Activated T-cell treated with anti-CD3 and anti-CD28 coated beads for 4 hours (primary cell): ENCODE data around the gene SHC2.
"Not testable (repeated sequence)": the region's sequence is repeated elsewhere in the genome, so short reads cannot be mapped to it uniquely, and the experiment has no call there.

Experiments
- DNase-seq: peaks from one replicate; pipeline ENCODE4 v3.0.0-alpha.2; 2020

Gene SHC2

DNA sequence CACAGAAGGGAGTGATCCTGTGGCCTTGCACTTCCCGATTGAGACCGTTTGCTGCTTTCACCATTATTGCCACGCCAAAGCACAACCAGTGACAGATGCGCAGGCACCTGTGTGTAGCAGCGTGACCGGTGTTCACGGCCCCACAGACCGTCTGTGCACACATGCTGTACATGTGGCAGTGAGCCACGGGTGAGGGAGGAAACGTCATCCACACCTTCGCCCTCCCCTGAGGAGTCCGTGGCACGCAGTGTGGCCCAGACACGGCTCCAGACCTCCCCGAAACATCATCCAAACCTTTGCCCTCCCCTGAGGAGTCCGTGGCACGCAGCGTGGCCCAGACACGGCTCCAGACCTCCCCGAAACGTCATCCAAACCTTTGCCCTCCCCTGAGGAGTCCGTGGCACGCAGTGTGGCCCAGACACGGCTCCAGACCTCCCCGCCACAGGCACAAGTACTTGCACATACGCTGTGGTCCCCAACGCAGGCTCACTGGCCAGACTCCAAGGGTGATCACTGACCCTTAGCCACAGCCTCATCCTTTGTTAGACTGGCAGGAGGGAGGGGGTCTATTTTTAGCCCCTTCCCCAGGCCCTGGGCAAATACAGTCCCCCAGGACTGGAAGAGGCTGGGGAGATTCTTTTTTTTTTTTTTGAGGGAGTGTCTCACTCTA lies 7.9 kb upstream of the SHC2 start:
- no peak for DNase-seq

DNA sequence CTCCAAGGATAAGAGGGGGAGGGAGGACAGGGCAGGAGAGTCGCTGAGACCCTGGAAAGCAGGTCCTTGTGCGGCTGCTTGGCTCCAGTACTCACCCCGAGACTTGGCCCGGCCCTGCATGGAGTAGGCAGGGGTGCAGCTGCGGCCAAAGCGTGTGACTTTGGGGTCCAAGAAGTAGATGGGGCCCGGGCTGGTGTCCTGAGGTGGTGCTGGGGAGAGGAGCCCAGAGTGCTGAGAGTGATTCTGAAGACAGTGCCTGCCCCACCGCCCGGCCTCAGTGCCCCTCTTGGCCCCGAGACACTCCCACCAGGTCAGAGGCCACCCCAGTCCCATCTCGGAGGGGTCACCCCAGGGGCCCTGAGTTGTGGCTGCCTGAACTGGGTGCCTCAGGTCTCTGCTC lies 6.7 kb upstream of the SHC2 start:
- no peak for DNase-seq

DNA sequence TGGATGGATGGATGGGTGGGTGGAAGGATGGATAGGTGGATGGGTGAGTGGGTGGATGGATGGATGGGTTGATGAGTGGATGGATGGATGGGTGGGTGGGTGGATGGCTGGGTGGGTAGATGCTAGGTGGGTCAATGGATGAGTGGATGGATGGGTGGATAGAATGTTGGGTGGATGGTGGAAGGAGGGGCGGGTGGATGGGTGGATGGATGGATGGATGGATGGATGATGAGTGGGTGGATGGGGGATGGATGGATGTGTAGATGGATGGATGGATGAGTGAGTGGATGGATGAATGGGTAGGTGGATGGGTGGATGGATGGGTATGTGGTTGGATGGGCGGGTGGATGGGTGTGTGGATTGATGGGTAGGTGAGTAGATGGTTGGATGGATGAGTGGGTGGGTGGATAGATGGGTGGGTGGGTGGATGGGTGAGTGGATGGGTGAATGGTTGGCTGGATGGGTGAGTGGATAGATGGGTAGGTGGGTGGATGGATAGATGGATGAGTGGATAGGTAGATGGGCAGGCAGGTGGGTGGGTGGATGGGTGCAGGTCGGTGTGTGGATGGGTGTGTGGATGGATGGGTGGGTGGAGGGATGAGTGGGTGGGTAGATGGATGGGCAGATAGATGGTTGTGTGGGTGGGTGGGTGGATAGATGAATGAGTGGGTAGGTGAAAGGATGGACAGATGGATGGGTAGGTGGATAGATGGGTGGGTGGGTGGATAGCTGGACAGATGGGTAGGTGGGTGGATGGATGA lies 4.4 kb upstream of the SHC2 start:
- DNase-seq, result no peak

DNA sequence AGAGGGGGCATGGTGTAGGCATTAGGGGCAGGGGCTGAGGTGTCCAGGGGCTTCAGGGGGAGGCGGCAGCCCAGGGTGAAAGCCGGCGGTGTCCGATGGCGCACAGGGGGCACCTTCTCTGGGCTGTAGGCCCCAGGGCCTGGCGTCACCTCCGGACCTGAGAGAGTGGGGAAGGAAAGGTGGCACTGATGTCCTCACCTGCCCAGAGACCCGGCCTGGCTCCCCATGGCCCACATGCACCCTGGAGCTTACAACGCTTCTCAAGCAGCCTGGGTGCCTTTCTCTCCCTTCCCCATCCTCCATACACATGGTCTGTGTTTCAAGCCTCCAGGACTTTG lies 3.3 kb upstream of the SHC2 start:
- DNase-seq, result no peak

DNA sequence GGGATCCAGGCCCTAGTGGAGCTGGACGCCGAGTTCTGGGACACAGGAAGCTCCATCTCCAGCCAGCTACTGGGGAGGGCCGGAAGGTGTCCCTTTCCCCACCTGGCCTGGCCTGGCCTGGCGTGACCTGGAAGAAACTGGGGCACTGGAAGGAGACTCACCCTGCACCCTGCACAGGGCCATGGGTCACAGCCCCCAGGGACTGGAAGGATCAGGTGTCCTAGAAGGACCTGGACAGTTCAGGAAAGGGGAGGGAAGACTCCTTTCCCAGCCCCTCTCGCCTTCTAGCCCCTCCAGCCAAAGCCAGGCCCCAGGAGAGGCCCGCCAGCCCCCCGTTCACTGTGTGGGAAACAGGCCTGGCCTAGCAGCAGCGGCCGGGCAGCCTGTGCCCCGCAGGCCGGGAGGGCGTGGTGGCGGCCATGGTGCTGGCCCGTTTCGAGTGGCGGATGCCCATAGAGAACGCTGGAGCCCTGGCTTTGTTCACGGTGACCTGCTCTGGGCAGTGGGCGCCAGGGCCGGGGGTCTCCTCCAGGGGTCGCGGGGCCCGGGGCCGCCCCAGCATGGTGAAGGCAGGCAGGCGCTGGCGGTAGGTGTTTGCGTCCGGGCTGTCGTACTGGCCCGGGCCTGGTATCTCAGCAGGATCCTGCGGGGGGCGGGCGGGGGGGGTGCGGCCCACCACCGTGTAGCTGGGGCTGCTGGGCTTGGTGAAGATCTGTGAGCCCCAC lies 2.8 kb upstream of the SHC2 start:
- DNase-seq, result no peak

DNA sequence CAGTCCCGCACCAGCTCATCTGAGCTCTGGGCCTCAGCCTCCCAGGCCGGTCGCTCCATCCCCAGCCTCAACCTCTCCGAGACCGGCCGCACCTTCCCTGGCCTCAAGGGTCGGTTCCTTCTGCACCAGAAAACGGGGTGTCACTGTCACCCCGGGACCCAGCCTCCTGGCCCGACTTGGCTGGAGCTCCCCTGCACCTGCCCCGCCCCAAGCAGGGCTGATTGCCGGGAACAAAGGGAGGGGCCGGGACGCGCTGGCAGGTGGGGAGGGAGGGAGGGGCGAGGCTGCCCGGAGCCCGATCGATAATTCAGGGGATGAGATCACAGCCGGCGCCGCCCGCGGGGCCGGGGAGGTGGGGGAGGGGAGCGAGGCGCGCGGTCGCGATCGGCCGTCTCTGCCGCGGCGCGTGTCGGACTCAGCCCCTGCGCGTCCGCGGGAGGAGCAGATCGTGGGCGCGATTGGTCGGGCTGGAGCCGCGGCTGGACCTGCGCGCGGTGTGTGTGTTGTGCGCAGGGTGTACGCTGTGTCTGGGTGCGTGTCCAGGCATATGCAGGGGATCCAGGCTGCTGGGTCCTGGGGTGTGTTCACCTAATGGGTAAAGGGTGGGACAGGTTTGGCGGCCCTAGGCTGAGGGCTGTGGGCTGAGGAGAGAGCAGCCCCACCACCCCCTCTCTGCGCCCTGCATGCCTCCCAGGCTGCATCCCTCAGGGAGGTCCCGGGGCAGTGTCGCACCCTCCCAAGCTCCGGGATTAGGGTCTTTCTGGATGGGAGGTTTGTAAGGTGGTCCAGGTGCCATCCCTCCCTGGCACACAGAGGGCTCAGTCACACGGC lies 1.1 kb upstream of the SHC2 start:
- no peak for DNase-seq

DNA sequence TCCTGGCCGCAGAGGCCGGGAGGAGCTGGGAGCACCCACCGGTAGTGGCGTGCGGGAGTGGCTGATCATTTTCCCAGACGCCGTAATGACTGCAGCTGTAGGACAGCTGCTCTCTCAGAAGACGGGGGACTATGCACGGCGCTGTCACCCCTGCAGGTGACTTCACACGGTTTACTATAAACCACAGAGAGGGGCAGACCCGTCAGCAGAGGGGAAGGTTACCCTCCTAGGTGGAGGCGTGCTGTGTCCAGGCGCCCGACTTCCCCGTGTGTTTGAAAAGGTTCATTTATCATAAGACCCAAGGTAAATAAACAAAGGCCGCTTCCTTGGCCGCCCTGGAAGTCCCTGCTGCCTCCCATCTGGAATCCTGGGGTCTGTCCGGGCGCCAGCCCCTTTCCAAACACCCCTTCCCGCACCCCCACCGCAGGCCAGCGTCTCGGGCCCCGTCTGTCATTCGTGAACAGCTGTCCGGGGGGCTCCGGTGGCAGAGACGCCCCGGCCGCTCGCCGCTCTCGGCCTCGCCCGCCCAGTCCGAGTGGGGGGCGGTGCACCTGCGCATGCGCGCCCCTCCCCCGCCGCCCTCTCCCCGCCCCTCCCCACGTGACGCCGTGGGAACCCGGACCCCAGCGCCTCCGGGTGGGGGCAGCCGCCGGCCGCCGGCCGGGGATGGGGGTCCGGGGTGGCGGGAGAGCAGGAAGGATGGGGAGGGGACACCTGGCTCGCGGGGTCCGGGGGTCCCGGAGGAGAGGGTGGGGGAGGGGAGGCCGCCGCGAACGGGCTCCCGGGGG lies 915 bp downstream of the SHC2 start:
- DNase-seq, result peak; percentile 11

DNA sequence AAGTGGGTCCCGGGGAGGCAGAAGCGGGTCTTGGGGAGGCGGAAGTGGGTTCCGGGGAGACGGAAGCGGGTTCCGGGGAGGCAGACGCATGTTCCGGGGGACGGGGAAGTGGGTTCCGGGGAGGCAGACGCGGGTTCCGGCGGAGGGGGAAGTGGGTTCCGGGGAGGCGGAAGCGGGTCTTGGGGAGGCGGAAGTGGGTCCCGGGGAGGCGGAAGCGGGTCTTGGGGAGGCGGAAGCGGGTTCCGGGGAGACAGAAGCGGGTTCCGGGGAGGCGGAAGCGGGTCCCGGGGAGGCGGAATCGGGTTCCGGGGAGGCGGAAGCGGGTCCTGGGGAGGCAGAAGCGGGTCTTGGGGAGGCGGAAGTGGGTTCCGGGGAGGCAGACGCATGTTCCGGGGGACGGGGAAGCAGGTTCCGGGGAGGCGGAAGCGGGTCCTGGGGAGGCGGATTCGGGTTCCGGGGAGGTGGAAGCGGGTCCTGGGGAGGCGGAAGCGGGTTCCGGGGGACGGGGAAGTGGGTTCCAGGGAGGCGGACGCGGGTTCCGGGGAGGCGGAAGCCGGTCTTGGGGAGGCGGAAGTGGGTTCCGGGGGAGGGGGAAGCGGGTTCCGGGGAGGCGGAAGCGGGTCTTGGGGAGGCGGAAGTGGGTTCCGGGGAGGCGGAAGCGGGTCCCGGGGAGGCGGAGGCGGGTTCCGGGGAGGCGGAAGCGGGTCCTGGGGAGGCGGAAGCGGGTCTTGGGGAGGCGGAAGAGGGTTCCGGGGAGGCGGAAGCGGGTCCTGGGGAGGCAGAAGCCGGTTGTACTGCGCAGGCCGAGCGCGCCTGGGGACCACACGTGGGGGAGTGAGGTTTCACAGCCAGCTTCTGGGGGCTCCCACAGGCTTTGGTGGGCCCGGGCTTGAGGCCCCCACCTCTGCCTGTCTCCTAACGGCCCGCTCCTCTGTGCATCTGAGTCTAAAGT lies 2.5 kb downstream of the SHC2 start:
- no peak for DNase-seq

DNA sequence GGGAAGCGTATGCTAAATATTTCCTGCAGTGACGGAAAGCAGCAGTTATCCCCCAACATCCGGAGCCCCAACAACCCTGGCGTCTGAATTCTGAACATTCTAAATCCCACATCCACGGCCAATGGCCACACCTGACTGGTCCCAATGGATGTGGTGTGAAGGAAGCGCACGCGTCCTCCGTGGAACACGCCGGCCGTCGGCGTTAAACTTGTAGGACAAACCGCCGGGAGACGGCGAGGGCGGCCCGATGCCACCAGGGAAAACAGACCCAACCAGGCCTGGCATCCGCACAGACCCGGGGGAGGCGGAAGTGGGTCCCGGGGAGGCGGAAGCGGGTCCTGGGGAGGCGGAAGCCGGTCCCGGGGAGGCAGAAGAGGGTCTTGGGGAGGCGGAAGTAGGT lies 3.2 kb downstream of the SHC2 start:
- DNase-seq, result no peak

DNA sequence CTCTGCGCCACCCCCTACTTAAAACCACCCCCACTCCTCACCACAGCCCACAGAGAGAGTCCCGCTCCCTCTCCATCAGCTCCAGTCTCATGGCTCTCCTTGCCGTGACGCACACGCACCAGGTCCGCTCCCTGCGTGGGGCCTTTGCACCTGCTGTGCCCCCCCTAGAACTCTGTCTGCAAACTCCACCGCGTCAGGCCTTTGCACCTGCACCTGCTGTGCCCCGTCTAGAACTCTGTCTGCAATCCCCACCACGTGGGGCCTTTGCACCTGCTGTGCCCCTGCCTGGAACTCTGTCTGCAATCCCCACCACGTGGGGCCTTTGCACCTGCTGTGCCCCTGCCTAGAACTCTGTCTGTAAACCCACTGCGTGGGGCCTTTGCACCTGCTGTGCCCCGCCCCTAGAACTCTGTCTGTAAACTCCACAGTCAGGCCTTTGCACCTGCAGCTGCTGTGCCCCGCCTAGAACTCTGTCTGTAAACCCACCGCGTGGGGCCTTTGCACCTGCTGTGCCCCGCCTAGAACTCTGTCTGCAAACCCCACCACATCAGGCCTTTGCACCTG lies 4.2 kb downstream of the SHC2 start:
- no peak for DNase-seq

DNA sequence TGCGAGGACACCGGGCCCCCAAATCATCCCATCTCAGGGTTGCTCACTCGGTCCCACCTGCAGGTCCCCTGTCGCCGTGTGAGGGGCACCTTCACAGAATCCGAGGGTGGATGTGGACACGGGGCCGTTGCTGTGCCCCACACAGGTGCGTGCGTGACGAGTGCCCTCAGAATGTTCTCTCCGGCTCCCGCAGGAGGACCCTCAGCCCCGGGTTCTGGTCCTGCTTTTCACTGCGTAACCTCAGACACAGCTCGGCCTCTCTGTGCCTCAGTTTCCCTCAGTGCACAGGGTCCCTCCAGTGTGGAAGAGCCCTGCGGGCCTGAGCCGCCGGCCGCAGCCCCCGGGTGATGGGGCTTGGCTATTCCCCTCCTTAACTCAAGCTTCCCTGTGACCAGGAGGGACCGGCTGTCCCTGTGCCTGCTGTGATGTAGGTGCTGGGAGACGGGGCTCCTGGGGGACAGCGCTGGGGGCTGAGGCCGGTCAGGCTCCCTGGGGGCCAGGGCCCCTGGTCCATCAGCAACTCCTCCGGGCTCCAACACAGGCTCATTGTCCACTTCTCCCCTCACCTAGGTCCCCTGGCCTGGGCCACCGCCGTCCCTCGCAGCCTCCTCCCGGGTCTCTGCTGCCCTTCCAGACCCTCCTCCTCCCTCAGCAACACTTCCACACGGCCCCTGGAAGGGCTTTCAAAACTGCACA lies 4.8 kb downstream of the SHC2 start:
- no peak for DNase-seq

DNA sequence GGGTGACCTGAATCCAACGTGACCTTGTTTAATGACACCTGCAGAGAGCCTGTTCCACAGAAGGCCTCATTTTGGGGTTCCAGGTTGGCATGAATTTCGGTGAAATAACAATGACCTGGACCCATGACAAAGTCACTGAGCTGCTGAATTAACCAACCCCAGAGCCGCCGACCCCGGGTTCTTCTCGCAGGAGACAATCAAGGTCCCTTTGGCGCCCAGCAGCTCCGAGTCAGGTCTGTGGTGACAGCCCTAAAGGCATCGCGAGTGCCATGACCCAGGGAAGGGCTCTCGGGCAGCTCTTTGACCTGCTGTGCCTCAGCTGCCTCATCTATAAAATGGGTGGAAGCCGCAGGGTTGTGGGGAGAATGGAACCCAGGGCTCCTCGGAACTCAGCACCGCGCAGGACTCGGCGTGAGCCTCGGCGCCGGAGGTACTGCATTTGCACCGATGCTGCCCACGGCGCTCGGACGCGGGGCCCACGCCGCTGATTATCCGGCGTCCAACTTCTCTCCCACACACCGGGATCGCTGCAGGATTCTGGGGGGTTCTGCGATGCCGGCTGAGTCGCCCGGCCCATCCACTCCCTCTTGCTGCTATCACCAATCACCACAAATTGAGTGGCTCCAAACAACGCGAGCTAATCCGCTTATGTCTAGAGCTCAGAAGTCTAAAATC lies 5.7 kb downstream of the SHC2 start:
- DNase-seq, result no peak

DNA sequence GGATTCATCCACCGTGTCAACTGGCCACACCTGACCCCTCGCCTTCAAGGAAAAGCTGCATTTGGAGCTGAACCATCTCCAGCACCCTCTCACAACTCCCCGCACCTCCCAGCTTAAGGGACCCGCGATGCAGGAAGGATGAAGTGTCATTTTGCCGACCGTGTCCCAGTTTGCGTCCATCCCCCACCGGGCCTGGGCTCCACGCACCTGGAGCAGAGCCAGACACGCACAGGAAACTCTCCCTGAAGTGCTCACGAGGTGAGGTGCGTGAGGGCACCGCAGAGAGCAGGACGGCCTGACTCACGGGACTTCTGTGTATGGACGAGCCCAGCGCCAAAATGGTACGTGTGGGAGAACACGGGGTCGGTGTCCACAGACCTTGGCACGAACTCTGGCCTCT lies 7.2 kb downstream of the SHC2 start:
- no peak for DNase-seq

DNA sequence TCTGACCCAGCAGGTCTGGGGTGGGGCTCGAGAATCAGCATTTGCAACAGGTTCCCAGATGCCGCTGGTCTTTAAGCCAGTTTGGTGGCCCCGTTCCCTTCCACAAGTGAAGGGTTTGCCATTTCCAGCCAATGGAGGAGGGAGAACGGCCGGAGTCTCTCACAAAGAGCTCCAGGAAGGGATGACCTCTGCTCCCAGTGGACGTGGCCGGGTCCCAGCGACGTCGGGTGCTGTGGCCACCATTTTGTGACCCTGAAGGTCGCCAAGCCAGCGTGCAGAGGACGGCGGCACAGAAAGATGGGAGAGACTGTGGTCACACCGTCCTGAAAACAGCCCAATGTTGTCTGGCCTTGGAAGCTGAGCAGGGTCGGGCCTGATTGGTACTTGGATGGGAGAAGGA lies 8.0 kb downstream of the SHC2 start:
- no peak for DNase-seq

DNA sequence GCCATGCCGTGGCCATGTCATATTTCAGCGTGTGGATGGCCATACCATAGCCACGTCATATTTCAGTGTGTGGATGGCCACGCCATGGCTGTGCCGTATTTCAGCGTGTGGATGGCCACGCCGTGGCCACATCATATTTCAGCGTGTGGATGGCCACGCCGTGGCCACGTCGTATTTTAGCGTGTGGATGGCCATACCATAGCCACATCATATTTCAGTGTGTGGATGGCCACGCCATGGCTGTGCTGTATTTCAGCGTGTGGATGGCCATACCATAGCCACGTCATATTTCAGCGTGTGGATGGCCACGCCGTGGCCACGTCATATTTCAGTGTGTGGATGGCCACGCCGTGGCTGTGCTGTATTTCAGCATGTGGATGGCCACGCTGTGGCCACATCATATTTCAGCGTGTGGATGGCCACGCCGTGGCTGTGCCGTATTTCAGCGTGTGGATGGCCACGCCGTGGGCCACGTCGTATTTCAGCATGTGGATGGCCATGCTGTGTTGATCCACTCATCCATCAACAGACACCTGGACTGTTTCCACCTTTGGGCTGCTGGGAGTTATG lies 9.8 kb downstream of the SHC2 start:
- not testable (repeated sequence) for DNase-seq

DNA sequence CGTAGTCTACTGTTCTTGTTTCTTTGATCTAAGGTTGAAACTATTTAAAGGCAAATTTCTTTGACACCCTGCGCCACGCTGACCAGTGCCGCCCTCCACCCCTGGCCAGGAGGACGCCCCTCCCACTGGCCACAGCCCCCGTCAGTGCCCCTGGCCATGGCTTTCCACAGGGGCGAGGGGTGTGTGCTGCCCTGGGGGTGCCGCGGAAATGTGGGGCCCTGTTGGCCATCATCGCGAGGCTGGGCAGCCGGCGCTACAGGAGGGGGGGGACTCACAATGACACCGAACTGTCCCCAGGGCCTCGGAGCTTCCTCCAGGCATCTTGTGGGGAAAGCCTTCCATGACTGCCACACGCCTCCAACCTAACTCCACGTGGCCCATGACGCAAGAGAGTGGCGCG lies 10.9 kb downstream of the SHC2 start:
- no peak for DNase-seq

DNA sequence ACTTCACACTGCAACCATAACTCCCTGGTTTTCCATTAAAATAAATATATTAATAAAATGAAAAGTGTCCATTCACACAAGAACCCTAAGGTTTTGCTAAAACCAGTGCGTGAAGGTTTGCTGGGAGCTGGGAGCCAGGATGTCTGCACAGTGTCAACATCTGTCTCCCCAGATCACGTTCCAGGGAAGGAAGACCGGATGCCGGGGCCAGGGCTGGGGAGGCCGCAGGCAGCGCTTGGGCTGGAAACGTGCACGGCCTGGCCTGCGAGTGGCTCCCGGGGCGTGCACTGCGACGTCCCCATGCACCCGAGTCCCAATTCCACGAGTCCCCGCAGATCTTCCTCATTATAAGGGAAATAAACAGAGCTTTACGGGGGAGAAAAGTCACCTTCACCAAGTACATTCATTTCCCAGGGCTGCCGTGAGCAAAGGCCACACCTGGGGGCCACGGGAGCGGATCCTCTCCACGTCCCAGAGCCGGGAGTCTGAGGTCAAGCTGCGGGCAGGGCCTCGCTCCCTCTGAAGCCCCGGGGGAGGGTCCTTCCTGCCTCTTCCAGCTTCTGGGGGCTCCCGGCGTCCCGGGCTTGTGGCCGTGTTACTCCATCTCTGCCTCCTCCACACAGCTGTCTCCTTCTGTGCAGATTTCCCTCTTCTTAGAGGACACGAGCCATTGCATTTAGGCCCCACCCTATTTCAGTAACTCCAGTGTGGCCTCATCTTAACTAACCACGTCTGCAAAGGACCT lies 12.8 kb downstream of the SHC2 start:
- DNase-seq, result no peak

DNA sequence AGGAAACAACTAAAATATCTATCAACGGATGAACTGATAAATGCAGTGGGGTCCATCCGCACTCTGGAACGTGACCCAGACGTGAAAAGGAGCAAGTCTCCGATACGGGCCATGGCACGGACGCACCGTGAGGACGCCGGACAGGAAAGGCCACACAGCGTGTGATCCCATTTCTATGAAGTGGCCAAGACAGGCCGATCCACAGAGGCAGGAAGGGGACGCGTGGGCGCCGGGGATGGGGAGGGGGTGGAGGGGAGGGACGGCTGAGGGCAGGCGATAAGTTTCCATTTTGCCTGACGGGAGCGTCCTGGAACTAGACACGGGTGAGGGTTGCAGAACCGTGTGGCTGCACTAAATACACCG lies 13.8 kb downstream of the SHC2 start:
- DNase-seq, result no peak
